Measurements from ENCODE around the gene SPECC1.

- TF ChIP-seq, protein P1, sequence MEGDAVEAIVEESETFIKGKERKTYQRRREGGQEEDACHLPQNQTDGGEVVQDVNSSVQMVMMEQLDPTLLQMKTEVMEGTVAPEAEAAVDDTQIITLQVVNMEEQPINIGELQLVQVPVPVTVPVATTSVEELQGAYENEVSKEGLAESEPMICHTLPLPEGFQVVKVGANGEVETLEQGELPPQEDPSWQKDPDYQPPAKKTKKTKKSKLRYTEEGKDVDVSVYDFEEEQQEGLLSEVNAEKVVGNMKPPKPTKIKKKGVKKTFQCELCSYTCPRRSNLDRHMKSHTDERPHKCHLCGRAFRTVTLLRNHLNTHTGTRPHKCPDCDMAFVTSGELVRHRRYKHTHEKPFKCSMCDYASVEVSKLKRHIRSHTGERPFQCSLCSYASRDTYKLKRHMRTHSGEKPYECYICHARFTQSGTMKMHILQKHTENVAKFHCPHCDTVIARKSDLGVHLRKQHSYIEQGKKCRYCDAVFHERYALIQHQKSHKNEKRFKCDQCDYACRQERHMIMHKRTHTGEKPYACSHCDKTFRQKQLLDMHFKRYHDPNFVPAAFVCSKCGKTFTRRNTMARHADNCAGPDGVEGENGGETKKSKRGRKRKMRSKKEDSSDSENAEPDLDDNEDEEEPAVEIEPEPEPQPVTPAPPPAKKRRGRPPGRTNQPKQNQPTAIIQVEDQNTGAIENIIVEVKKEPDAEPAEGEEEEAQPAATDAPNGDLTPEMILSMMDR (IDR thresholded peaks at IDR 0.05): no peak
- no peak for TF ChIP-seq POLR2A (IDR thresholded peaks at IDR 0.05)
These were observed 266.5 kb downstream of the SPECC1 start for GRCh38 chr17:20275653-20276052.

All from lower leg skin (tissue), 3 donors.